WTC11 (cell line): ENCODE data around the gene PARD3B.

ENCODE experiments used
- CREB1 ChIP-seq: sonication (generic); formaldehyde crosslinking; IDR thresholded peaks from 2 replicates; pipeline ENCODE4 v1.8.0; 2023; ENCODE audit warnings: mild to moderate bottlenecking, missing genetic modification reagents
- CREM ChIP-seq: sonication (generic); formaldehyde crosslinking; IDR thresholded peaks from 2 replicates; pipeline ENCODE4 v1.8.1; 2022; ENCODE audit warnings: mild to moderate bottlenecking, missing genetic modification reagents, moderate library complexity
- MYBL2 ChIP-seq: sonication (generic); formaldehyde crosslinking; IDR thresholded peaks from 2 replicates; pipeline ENCODE4 v1.8.1; 2023; ENCODE audit warnings: mild to moderate bottlenecking, moderate library complexity, missing genetic modification reagents
- RELA ChIP-seq: sonication (generic); formaldehyde crosslinking; IDR thresholded peaks from 2 replicates; pipeline ENCODE4 v1.8.1; 2022; ENCODE audit warnings: missing genetic modification reagents, mild to moderate bottlenecking, borderline replicate concordance
- TF ChIP-seq, protein P1 (sequence below): fragments of 200-600 bp; IDR thresholded peaks from 2 replicates; pipeline ENCODE4 v1.8.0; 2022; ENCODE audit warnings: antibody characterized with exemption

DNA sequence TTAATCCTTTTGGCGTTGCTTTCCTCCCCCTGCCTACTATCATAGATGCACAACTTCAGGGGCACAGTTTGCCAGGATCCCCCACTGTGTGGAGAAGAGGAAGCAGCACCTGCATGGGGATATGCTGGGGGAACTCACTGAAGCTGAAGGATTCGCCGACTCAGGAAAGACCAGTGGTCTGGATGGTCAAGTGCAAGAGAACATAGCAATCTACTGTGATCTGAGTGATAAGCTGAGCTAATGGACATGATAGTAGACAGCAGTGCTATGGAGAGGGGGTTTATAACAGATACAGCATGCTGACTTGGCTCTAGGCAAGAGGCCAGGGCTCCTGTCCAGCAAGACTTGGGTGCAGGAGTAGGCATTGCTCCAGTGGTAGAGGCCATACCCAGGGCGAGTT is 1012.6 kb downstream of the PARD3B start:
- no peak for TF ChIP-seq CREB1 (CRISPR knock-in tag)
- TF ChIP-seq MYBL2 (CRISPR knock-in tag), result no peak
- TF ChIP-seq CREM, result no peak
- TF ChIP-seq, protein P1, sequence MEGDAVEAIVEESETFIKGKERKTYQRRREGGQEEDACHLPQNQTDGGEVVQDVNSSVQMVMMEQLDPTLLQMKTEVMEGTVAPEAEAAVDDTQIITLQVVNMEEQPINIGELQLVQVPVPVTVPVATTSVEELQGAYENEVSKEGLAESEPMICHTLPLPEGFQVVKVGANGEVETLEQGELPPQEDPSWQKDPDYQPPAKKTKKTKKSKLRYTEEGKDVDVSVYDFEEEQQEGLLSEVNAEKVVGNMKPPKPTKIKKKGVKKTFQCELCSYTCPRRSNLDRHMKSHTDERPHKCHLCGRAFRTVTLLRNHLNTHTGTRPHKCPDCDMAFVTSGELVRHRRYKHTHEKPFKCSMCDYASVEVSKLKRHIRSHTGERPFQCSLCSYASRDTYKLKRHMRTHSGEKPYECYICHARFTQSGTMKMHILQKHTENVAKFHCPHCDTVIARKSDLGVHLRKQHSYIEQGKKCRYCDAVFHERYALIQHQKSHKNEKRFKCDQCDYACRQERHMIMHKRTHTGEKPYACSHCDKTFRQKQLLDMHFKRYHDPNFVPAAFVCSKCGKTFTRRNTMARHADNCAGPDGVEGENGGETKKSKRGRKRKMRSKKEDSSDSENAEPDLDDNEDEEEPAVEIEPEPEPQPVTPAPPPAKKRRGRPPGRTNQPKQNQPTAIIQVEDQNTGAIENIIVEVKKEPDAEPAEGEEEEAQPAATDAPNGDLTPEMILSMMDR, result no peak
- TF ChIP-seq RELA (CRISPR knock-in tag), result no peak
